HepG2 (cell line): ENCODE results near the gene ADI1. TPM values are rescaled to one million over a fixed set of nuclear protein-coding genes. Genes with fewer than 3 reads are reported as not detected.

Source experiments
- ARID2 ChIP-seq: sonication (generic); formaldehyde crosslinking; IDR thresholded peaks from 2 replicates; pipeline ENCODE4 v1.8.1; 2022; ENCODE audit warnings: mild to moderate bottlenecking, missing genetic modification reagents, borderline replicate concordance
- ISL2 ChIP-seq: sonication (generic); formaldehyde crosslinking; IDR thresholded peaks from 2 replicates; pipeline ENCODE4 v1.5.0; 2020; ENCODE audit warnings: missing genetic modification reagents
- KDM6A ChIP-seq: IDR thresholded peaks from 2 replicates; pipeline ENCODE4 v1.6.1; 2016; ENCODE audit warnings: low read depth
- MIER2 ChIP-seq: IDR thresholded peaks from 2 replicates; pipeline ENCODE4 v1.6.1; 2016; ENCODE audit warnings: missing biosample characterization, missing genetic modification reagents
- POLR2A ChIP-seq, 2 experiments: IDR thresholded peaks; 2 replicates each; pipeline ENCODE4 v1.6.1; 2011; ENCODE audit warnings: low read depth in 2 of 2, low read length in 2 of 2, mild to moderate bottlenecking in 1 of 2, moderate library complexity in 1 of 2; ENCODE audit not compliant: insufficient read depth in 1 of 2
- SALL1 ChIP-seq: sonication (generic); formaldehyde crosslinking; IDR thresholded peaks from 2 replicates; pipeline ENCODE4 v1.8.0; 2022; ENCODE audit warnings: mild to moderate bottlenecking, missing genetic modification reagents
- XRCC5 ChIP-seq: fragments of 200-400 bp; formaldehyde crosslinking; optimal IDR thresholded peaks from 2 replicates; pipeline ENCODE3; 2017; ENCODE audit warnings: mild to moderate bottlenecking, low read length
- ZBTB44 ChIP-seq: sonication (generic); formaldehyde crosslinking; IDR thresholded peaks from 2 replicates; pipeline ENCODE4 v1.4.0; 2020; ENCODE audit warnings: missing genetic modification reagents
- ZHX1 ChIP-seq: sonication (generic); formaldehyde crosslinking; IDR thresholded peaks from 2 replicates; pipeline ENCODE4 v1.8.1; 2022; ENCODE audit warnings: low read depth, mild to moderate bottlenecking, missing genetic modification reagents
- ZNF224 ChIP-seq: sonication (generic); formaldehyde crosslinking; IDR thresholded peaks from 2 replicates; pipeline ENCODE4 v1.5.0; 2020; ENCODE audit warnings: mild to moderate bottlenecking, missing genetic modification reagents
- ZNF296 ChIP-seq: sonication (generic); formaldehyde crosslinking; conservative IDR thresholded peaks from 2 replicates; pipeline ENCODE4 v1.5.0; 2020; ENCODE audit warnings: mild to moderate bottlenecking, missing genetic modification reagents
- ZNF329 ChIP-seq: sonication (generic); formaldehyde crosslinking; IDR thresholded peaks from 2 replicates; pipeline ENCODE4 v1.9.0; 2021; ENCODE audit warnings: low read depth, mild to moderate bottlenecking, missing genetic modification reagents
- ZNF331 ChIP-seq: sonication (generic); formaldehyde crosslinking; IDR thresholded peaks from 2 replicates; pipeline ENCODE4 v1.4.0; 2020; ENCODE audit warnings: missing genetic modification reagents
- ZNF674 ChIP-seq: sonication (generic); formaldehyde crosslinking; IDR thresholded peaks from 2 replicates; pipeline ENCODE4 v1.5.0; 2020; ENCODE audit warnings: low read depth, mild to moderate bottlenecking, missing genetic modification reagents
- ZNF776 ChIP-seq: sonication (generic); formaldehyde crosslinking; IDR thresholded peaks from 2 replicates; pipeline ENCODE4 v1.4.0; 2020; ENCODE audit warnings: mild to moderate bottlenecking, missing genetic modification reagents
- ZNF841 ChIP-seq: sonication (generic); formaldehyde crosslinking; IDR thresholded peaks from 2 replicates; pipeline ENCODE4 v1.8.1; 2023; ENCODE audit warnings: missing genetic modification reagents, borderline replicate concordance
- polyA plus RNA-seq, 8 experiments: library from polyadenylated mRNA; depleted of rRNA in 3 of 8; stranded (reverse) in 7 of 8; unstranded in 1 of 8; fragments of >200 nt; fragmentation: Illumina TruSeq in 4 of 8; extraction: Trizol in 4 of 8; gene quantifications; 2 replicates each; pipeline versions ENCODE4 v1.2.1 to v1.2.3, GENCODE V29; 2011 to 2016; ENCODE audit warnings: low read depth in 4 of 8, missing spikeins in 1 of 8, mixed read lengths in 1 of 8; ENCODE audit not compliant: insufficient read depth in 1 of 8
- total RNA-seq, 5 experiments: library from RNA; depleted of rRNA; stranded (reverse); fragments of >200 nt; fragmentation: Illumina TruSeq; extraction: Trizol; gene quantifications; 2 replicates each; pipeline ENCODE4 v1.2.3, GENCODE V29; 2016; ENCODE audit warnings: low read depth in 1 of 5
- TF ChIP-seq, protein P1 (sequence below): sonication (generic); formaldehyde crosslinking; IDR thresholded peaks from 2 replicates; pipeline ENCODE4 v1.4.0; 2020; ENCODE audit warnings: mild to moderate bottlenecking, missing genetic modification reagents
- TF ChIP-seq, protein P2 (sequence below): sonication (generic); formaldehyde crosslinking; IDR thresholded peaks from 2 replicates; pipeline ENCODE4 v1.9.0; 2022; ENCODE audit warnings: low read depth, missing genetic modification reagents

ADI1 gene
- total and polyA plus RNA-seq, 2 of the 13 experiments (the other 11 are each of a cell fraction or from before 2014, with no cell fraction given), result 28.7 to 123 TPM

- TF ChIP-seq ZHX1 (CRISPR knock-in tag) (peak; percentile 77; the same call in 1 of the 2 replicates), ZNF841 (CRISPR knock-in tag) (no peak), MIER2 (CRISPR knock-in tag) (peak; percentile 49; the same call in 1 of the 2 replicates), ISL2 (CRISPR knock-in tag) (peak; percentile 76), XRCC5 (peak; percentile 78), KDM6A (CRISPR knock-in tag) (no peak), ZNF776 (CRISPR knock-in tag) (peak; percentile 77), ZNF224 (CRISPR knock-in tag) (peak; percentile 82), ARID2 (peak; percentile 100), ZNF331 (CRISPR knock-in tag) (peak; percentile 86), ZBTB44 (no peak), ZNF674 (CRISPR knock-in tag) (peak; percentile 49; the same call in 1 of the 2 replicates), ZNF296 (no peak), SALL1 (CRISPR knock-in tag) (peak; percentile 84), POLR2A (IDR thresholded peaks at IDR 0.05; ENCODE audit: insufficient read depth in 1 of 2, low read depth in 2 of 2, low read length in 2 of 2) (peak in 1 of 2 experiments; percentile 87; a peak in 2 of 4 replicates), ZNF329 (no peak)
- TF ChIP-seq, protein P1, sequence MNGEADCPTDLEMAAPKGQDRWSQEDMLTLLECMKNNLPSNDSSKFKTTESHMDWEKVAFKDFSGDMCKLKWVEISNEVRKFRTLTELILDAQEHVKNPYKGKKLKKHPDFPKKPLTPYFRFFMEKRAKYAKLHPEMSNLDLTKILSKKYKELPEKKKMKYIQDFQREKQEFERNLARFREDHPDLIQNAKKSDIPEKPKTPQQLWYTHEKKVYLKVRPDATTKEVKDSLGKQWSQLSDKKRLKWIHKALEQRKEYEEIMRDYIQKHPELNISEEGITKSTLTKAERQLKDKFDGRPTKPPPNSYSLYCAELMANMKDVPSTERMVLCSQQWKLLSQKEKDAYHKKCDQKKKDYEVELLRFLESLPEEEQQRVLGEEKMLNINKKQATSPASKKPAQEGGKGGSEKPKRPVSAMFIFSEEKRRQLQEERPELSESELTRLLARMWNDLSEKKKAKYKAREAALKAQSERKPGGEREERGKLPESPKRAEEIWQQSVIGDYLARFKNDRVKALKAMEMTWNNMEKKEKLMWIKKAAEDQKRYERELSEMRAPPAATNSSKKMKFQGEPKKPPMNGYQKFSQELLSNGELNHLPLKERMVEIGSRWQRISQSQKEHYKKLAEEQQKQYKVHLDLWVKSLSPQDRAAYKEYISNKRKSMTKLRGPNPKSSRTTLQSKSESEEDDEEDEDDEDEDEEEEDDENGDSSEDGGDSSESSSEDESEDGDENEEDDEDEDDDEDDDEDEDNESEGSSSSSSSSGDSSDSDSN (CRISPR knock-in tag), result peak; percentile 87
- TF ChIP-seq, protein P2, sequence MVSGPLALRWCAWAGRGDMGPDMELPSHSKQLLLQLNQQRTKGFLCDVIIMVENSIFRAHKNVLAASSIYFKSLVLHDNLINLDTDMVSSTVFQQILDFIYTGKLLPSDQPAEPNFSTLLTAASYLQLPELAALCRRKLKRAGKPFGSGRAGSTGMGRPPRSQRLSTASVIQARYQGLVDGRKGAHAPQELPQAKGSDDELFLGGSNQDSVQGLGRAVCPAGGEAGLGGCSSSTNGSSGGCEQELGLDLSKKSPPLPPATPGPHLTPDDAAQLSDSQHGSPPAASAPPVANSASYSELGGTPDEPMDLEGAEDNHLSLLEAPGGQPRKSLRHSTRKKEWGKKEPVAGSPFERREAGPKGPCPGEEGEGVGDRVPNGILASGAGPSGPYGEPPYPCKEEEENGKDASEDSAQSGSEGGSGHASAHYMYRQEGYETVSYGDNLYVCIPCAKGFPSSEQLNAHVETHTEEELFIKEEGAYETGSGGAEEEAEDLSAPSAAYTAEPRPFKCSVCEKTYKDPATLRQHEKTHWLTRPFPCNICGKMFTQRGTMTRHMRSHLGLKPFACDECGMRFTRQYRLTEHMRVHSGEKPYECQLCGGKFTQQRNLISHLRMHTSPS (CRISPR knock-in tag), result no peak
Measured at GRCh38 chr2:3519255-3520205, at the start of gene ADI1 (continued).
